Right ventricle myocardium superior (tissue), 1 donor: ENCODE data around the gene GYS2. TPM values are rescaled to one million over a fixed set of nuclear protein-coding genes. Genes with fewer than 3 reads are reported as not detected.

Experiments
- ATAC-seq: fragments of 200-7000 bp; cut with Tn5 transposase; one replicate; pipeline ENCODE4 v1.9.1; 2020; ENCODE audit warnings: mild to moderate bottlenecking; ENCODE audit not compliant: poor library complexity
- DNase-seq: peaks from one replicate; pipeline ENCODE4 v3.0.0-alpha.2; 2020
- intact Hi-C: fragments of 100-400 bp; cut with DNase I; formaldehyde crosslinking; loops from one replicate; pipeline ENCODE4 v1.11.2; 2022
- total RNA-seq: library from RNA; stranded (reverse); fragmentation: NEBNext Ultra II Directional; extraction: Animal tissue kit (Norgen Biotek cat#: 25700); gene quantifications from one replicate; pipeline ENCODE4 v1.2.1, GENCODE V29; 2021
- donor health status: DM: no; HTN: yes; CAD: no; lungs with severe emphysema.

Gene GYS2
- total RNA-seq, 1 donor from 2014 or later, result not detected

DNA sequence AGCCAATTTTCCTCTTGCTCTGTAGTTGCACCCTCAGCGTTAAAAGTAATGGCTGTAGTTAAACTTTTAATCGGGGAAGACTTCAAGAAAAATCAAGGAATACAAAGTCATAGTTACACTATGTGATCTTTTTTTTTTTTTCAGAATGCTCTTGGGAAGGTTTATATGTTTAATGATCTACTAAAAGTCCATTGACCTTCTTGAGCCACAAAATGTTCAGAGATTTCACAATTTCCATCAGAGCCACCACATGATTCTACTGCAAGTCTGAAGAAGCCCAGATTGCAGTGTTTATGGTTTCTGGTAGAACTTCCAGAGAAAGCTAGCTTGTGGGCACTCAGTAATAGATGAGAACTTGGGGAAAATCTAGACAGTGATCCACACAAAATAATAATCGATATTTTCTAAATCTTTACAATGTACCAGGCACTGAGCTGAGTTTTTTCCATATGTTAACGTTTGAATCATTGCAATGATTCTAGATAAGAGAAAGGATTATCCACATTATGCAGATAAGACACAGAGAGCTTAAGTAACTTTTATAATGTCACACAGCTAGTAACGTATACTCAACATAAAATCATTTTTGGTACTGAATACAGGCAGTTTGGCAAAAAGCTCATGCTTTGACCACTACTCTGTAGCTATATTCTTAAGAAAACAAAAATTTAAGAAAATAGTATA lies 38.3 kb downstream of the GYS2 start:
- intact Hi-C loops, result no loop called here
- ATAC-seq (no peak), DNase-seq (no peak)

DNA sequence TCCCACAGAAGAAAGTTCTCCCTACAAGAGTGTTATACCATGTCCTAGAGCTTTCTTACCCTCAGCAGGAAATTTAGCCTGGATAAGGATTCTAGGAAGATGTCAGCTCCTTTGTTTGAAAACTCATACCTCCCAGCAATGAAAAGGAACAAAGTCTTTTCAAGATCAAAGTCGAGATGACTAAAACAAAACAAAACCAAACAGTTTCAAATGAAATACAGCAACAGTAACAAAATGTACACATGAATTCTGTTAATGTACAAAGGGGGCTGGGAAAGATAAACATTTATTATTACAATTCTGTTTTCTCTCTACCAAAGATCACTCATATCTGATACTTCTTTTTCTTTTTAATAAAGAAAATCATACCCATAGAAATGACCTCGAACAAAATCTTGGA lies 41.8 kb downstream of the GYS2 start:
- intact Hi-C loops, result no loop called here
- ATAC-seq, result no peak
- no peak for DNase-seq

DNA sequence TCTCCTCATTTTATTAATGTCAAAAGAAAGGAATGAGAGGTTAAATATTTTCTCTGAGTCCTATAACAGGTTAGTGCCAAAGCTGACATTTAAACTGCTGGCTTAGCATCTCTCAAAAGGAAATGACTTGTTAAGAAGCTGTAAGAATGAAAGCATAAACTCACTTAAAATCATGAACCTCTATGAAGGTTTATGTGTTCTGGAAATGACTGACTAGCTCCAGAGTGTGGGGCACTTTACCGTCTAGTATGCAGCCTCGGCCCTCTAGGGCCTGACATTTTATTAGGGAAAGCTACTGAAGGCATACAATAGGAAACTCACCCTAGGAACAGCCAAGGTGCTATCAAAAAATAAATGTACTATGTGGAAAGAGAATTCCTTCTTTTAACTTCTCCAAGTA lies 43.5 kb downstream of the GYS2 start:
- DNase-seq (no peak), ATAC-seq (no peak)
- intact Hi-C loops, result no loop called here

DNA sequence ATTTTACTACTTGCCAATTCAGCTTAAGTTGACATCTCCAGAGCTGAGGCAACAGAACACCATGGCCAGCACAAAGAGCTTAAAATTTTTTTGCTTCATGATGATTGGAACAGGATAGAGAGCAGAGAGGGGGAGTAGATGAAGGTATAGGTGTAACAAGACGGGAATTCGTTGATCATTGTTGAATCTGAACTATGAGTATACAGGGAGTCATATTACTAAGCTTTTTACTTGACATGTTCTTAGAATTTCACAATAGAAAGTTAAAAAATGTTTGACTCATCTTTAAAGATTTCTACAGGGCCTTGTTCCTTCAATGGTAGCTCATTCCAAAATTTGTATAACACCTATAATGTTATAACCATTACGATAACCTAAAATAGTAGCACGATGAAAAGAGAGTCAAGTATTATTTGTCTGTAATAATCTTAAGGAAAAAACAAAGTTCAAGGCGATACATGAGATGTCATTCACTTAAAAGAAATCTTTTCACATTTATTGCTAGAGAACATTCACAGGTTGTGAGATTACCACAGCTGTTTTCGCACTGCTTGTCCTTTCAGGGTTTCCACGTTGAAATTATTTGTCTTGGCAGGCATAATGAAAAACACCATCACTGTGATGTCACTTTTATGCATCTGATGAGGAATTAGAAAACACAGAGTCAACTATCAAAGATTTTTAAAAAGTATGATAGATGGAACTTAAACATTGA lies 44.6 kb downstream of the GYS2 start:
- intact Hi-C loops, result no loop called here
- ATAC-seq (peak; percentile 70), DNase-seq (no peak)

DNA sequence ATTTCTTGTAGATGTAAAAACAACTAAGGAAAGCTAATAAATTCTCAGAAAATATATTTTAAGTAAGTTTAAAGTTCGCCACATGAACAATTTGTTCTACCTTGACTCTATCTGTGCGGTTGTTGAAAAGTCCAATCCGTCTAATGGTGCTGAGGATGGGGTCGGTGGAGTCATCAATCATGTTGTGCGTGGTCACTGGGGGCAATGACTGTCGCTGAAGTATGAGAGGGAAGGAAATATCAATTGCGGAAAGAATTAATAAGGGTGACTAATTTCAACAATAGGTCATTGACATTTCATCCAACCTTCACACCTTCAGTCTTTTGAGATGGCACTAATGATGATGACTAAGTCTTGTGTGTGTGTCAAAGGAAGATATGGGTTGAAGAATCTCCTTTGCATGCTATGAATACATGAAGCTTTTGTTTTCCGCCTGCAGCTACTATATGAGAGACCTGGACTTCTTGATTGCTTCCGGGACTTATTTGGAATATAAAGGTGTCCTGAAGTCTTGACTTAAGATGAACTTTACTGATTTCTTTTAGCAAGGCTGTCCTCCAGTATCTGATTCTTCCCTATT lies 46.5 kb downstream of the GYS2 start:
- DNase-seq (no peak), ATAC-seq (no peak)
- intact Hi-C loops, result no loop called here

DNA sequence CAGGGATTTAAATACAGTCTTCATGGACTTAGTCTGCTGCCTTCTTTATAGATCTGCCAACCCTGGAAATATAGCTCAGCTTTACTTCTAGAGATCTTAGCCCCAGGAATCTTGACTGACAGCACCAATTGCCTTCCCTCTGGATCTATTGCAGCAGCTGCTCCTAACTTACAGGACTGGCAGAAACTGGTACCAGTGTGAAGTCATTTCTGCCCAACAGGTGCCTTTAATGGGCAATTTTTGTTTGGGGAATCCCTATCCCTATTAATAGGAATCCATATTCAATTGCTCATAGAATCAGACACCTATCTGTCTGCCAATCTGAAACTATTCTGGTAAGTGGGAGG lies 51.3 kb downstream of the GYS2 start:
- no peak for DNase-seq
- no peak for ATAC-seq
- intact Hi-C loops, result no loop called here

DNA sequence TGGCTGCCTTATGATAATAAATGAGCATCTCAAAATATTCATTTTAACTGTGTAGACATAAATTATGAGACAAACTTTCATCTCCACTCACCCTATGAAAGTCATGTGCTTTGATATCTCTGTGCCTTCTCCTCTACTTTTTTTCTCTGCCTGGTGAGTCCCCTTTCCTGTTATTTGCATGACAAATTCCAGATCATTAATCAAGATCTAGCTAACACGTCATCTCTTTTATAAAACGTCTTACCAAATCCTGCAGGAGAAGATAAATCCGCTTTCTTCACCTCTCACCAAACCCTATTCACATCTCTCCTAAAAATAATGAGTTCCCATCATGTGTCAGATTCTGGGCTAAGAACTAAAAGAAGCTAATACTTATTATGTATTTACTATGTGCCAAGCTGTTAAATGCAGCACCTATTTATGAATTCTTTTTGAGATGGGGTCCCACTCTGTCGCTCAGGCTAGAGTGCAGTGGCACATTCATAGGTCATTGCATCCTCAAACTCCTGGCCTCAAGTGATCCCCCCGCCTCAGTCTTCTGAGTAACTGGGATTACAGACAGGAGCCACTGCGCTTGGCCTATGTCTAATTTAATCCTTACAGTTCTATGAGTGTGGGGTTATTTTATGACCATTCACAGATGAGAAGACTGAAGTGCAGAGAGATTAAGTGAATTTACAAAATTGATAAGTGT lies 51.9 kb downstream of the GYS2 start:
- no peak for ATAC-seq
- no peak for DNase-seq
- intact Hi-C loops, result no loop called here

DNA sequence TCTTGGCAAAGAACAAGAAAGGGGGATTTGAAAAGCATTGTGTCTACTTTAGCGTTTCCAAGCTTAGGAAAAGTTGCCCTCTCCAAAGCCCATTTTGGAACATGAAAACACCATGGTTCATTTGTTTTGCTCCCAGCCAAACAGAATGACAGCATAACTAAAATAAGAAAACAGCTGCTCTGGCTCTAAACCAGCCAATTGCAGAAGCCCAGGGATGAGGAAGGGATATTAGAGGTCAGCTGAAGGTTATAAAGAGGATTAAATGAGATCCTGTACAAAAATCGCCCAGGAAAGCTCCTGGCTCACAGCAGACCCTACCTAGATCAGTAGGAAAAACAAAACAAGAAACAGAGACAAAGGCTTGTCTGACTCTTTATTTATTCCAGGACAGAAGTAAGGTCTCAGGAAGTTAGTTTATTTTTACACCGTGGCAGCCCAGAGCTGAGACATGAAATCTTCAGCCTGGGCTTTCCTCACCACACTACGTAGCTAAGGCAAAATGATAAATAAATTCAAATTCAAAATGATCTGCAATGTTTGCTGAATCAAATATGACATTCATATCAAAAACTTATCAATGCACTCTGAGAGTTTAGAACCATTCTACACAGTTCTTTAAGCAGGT lies 52.7 kb downstream of the GYS2 start:
- ATAC-seq, result peak; percentile 89
- no peak for DNase-seq
- intact Hi-C loops, result no loop called here

DNA sequence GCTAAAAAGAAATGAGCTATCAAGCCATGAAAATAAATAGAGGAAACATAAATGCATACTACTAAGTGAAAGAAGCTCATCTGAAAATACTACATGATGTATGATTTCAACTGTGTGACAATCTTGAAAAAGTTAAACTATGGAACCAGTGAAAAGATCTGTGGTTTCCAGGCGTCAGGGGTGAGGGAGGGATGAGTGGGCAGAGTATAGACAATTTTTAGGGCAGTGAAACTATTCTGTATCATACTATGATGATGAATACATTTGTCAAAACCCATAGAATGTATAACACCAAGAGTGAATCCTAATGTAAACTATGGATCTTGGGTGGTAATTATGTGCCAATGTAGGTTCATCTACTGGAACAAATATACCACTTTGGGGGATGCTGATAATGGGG lies 57.2 kb downstream of the GYS2 start:
- intact Hi-C loops, result loop anchor here (10.0 kb wide), 1 partner anchor 57 kb away; the partner anchor contains the start of gene GYS2
- DNase-seq, result no peak
- ATAC-seq, result no peak

DNA sequence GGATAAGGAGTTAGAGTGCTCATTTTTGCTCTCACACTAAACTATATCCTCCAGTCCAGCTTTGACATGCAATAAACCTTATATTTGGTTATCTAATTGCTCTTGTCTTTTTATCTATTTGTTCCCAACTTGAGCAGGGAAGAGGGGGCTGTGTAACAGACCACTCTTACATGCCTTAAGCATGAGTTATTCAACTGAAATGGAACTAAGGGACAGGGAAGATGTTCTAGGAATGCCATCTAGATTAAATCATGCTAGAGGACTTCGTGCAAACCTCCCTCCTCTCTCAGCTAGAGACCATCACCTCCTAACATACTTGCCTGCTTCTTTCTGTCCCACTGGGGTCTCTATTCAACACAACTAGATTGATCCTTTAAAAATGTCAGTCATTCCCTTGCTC lies 57.9 kb downstream of the GYS2 start:
- DNase-seq, result no peak
- intact Hi-C loops, result loop anchor here (10.0 kb wide), 1 partner anchor 58 kb away; the partner anchor contains the start of gene GYS2
- no peak for ATAC-seq

DNA sequence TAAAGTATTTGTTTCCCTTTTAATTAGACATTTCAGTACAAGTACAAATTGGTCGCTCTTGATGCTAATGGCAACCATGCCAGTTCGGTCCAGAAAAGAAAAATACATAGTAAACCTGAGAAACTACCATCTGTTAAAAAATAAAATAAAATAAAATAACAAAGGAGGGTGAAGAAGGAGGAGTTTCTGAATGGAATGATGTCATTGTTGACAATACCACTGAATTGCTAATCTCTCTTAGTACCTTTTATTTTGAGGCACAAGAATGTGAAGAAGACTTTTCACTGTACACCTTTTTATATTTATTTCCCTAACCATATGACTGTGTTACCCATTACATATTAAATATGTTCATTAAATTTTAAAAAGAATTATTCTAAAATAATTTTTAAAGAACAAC lies 59.1 kb downstream of the GYS2 start:
- ATAC-seq, result no peak
- intact Hi-C loops, result loop anchor here (10.0 kb wide), 1 partner anchor 59 kb away; the partner anchor contains the start of gene GYS2

DNA sequence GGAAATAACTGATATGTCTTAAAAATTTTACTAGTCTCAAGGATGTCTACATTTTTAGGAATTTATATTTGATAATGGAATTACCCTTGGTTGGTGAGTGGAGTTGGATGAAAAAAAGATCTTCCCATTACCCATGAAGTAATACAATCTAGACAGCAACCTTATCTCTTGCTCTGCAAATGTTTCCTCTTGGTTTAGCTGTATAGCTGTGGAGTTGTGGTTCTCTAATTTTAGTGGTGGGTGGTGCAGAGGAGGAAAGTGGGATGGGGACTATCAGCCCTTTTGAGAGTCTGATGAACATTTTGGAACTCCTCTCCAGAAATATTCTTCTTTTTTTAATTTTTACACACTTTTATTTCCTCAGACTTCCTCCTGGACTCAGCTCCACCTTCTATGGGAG lies 61.5 kb downstream of the GYS2 start:
- ATAC-seq, result no peak
- intact Hi-C loops, result loop anchor here (10.0 kb wide), 1 partner anchor 62 kb away; the partner anchor contains the start of gene GYS2
- DNase-seq, result no peak

More for the DNA sequence above, 59.1 kb downstream of the GYS2 start:
- DNase-seq, result no peak

DNA sequence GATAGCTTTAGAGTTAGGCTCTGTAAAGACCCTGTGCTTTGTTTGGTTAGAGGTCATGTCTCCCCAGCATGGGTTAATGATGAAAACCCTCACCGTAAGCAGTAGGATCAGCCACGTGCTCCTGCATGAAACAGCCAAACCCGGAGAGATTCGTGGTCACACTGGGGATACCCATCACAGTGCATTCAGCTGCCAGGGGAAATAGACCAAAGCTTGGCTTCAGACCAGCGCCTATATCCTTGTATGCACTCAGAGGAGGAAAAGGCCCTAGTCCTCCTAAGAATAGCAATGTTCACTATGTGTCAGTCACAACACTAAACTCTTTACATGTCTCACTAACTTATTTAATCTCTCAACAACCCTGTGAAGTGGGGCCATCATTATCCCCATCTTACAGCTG lies 62.2 kb downstream of the GYS2 start:
- DNase-seq, result no peak
- peak; percentile 76 for ATAC-seq
- intact Hi-C loops, result loop anchor here (10.0 kb wide), 1 partner anchor 62 kb away; the partner anchor contains the start of gene GYS2

DNA sequence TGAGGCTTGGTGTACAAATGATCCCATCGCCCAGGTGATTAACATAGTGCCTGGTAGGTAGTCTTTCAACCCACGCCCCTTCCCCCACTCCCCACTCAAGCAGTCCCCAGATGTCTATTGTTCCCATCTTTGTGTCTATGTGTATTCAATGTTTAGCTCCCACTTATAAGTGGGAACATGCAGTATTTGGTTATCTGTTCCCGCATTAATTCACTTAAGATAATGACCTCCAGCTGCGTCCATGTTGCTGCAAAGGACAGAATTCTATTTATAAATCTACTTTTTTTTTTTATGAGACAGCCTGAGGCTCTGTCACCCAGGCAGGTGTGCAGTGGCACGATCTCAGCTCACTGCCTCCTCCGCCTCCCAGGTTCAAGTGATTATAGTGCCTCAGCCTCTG lies 62.9 kb downstream of the GYS2 start:
- intact Hi-C loops, result loop anchor here (10.0 kb wide), 1 partner anchor 63 kb away; the partner anchor contains the start of gene GYS2
- DNase-seq (no peak), ATAC-seq (peak; percentile 64)

DNA sequence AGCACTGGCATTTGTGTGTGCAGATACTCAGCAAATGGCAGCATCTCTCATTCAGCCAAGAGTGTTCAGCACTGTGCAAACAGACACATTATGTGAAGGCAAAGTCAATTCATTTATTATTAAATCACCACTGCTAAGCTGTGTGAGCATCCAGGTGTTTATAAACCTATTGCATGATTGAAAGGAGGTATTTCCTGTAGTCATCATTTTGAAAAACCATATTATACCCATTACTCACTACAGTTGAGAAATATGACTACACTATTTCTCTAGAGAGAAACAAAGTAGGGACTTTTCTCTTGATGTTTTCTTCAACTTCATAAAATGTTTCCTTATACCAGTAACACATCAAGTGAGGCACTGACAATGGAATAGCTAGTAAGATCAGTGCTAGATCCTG lies 64.8 kb downstream of the GYS2 start:
- no peak for ATAC-seq
- no peak for DNase-seq
- intact Hi-C loops, result loop anchor here (10.0 kb wide), 1 partner anchor 65 kb away; the partner anchor contains the start of gene GYS2

DNA sequence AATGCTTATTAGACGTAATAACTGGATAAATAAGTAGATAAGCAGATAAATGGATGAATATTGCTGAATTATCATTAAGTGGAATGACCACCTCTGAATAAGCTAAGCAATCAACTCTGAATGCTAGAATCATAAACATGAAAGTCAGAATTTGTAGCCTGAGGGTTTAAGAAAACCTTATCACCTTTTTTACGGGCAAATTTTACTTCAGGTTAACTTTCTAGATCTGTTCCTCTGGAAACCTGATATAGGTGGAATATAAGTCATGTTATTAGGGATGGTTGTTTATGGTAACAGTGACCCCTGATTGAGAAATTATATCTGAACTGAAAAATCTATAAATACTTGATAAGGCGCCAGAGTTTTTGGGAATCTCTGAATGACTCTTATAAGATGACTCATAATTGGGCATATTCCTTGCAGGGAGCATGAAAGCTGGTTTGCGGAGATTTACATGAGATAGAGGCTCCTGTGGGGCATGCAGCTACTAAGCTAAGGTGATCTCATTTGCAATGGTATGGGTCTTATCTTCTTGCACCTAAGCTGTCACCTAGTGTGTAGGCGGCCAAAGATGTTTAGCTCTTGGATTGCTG lies 66.5 kb downstream of the GYS2 start:
- intact Hi-C loops, result no loop called here
- DNase-seq (no peak), ATAC-seq (no peak)

DNA sequence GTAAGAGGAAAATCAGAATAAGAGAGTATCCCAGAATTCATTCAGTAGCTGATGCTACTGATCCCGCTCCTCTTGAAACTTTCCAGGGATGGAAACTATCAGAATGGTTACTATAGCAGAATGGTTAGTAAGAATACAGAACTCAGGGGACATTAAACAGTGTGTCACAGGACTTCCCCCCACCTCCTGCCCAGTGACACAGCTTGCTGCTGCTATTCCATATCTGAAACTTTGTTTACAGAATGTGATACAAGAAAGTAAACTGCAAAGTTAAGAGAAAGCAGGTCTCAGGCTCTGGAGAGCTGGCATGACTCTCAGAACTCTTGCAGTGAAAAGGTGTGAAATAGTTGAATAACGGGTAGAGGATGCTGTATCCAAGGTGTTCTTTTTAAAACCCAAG lies 75.2 kb downstream of the GYS2 start:
- intact Hi-C loops, result no loop called here
- no peak for DNase-seq
- ATAC-seq, result no peak

DNA sequence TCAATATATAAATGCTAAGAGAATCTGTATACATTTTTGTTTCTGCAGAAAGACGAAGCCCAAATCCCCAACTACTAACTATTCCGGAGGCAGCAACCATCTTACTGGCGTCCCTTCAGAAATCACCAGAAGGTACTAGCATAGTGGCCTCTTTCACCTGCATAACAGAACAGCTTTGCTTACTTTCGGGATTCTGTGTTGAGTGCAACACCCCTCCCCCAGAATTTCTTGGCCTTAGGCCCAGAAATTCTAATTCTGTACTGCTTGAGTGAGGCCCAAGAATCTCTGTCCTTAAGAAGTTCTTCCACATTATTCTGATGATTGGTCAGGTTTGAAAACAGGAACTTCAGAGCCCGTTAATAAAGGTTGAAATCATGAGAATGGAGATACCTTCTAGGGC lies 75.7 kb downstream of the GYS2 start:
- ATAC-seq (peak; percentile 69), DNase-seq (no peak)
- intact Hi-C loops, result no loop called here
